HepG2 (cell line): ENCODE measurements around the gene MYO3A. TPM values are rescaled to one million over a fixed set of nuclear protein-coding genes. Genes with fewer than 3 reads are reported as not detected.

Source experiments
- ATAC-seq: fragments of 200-7000 bp; cut with Tn5 transposase; 3 replicates; pipeline ENCODE4 v1.9.1; 2020; ENCODE audit warnings: mild to moderate bottlenecking, moderate library complexity
- BruUV-seq: library from RNA; stranded (reverse); fragments of 400-500 nt; replicated peaks from 2 replicates; lab custom pipeline; 2021; lab: Mats Ljungman, UMichigan
- CTCF ChIA-PET: fragments of 300-600 bp; formaldehyde crosslinking; extraction: SDS; loops from one replicate; lab custom pipeline; 2021; ENCODE audit warnings: low total read pairs, inconsistent platforms, low intra/inter-chr PET ratio; lab: Yijun Ruan, JAX
- POLR2A ChIA-PET: fragments of 350-600 bp; sonication (Branson Sonifier 250); formaldehyde crosslinking; loops from one replicate; lab custom pipeline; 2020; ENCODE audit warnings: antibody characterized with exemption, inconsistent platforms; lab: Yijun Ruan, JAX
- DNase-seq: peaks from one replicate; pipeline ENCODE4 v3.0.0-alpha.2; 2015; ENCODE audit warnings: low spot score
- FAIRE-seq: peaks from 3 replicates; lab custom pipeline; 2011; peaks lifted over from hg19 to GRCh38; lab: Jason Lieb, UNC
- H2AFZ ChIP-seq: one replicate; pipeline ENCODE4 v1.6.1; 2011; ENCODE audit warnings: low read length, inconsistent platforms
- H3K27ac ChIP-seq: fragments of 300-600 bp; 3 replicates; pipeline ENCODE4 v1.8.0; 2011; ENCODE audit warnings: mixed run types, mild to moderate bottlenecking, mixed read lengths, low read length, inconsistent platforms; ENCODE audit not compliant: insufficient read depth; ENCODE audit errors: extremely low read length
- H3K27me3 ChIP-seq, 2 experiments: fragments of 200-600 bp in 1 of 2; 2 replicates in 1 of 2; 3 replicates in 1 of 2; pipeline versions ENCODE4 v1.6.0 to v1.8.0; 2011; ENCODE audit warnings: low read length in 2 of 2, mild to moderate bottlenecking in 2 of 2, moderate library complexity in 2 of 2, inconsistent platforms in 1 of 2; ENCODE audit not compliant: insufficient read depth in 2 of 2, control insufficient read depth in 1 of 2
- H3K36me3 ChIP-seq, 2 experiments: fragments of 200-600 bp in 1 of 2; replicated peaks in 1 of 2; 2 replicates in 1 of 2; 3 replicates in 1 of 2; pipeline versions ENCODE4 v1.5.1 to v1.8.0; 2011; ENCODE audit warnings: low read length in 2 of 2, inconsistent platforms in 1 of 2; ENCODE audit not compliant: insufficient read depth in 2 of 2, control insufficient read depth in 1 of 2
- H3K4me1 ChIP-seq: 2 replicates; pipeline ENCODE4 v1.5.1; 2012; ENCODE audit warnings: low read length, inconsistent platforms; ENCODE audit not compliant: insufficient read depth
- H3K4me2 ChIP-seq: 2 replicates; pipeline ENCODE4 v1.6.0; 2011; ENCODE audit warnings: low read depth, low read length, inconsistent platforms
- H3K4me3 ChIP-seq, 3 experiments: fragments of 200-600 bp in 1 of 3; sonication (generic), shearing (Covaris generic) in 1 of 3; replicated peaks in 1 of 3; 2 replicates each; pipeline ENCODE4 v1.5.1; 2011 to 2016; ENCODE audit warnings: low read length in 3 of 3, inconsistent platforms in 2 of 3, low read depth in 2 of 3, mild to moderate bottlenecking in 2 of 3, control low read depth in 1 of 3, mixed read lengths in 1 of 3; ENCODE audit not compliant: insufficient read depth in 1 of 3
- H3K79me2 ChIP-seq: one replicate; pipeline ENCODE4 v1.6.1; 2011; ENCODE audit warnings: low read length, inconsistent platforms; ENCODE audit not compliant: insufficient read depth
- H3K9ac ChIP-seq: 2 replicates; pipeline ENCODE4 v1.6.0; 2011; ENCODE audit warnings: mild to moderate bottlenecking, low read depth, low read length, inconsistent platforms; ENCODE audit not compliant: insufficient read depth
- H3K9me3 ChIP-seq: 2 replicates; pipeline ENCODE4 v1.5.1; 2012; ENCODE audit warnings: mild to moderate bottlenecking, low read length
- H4K20me1 ChIP-seq: 2 replicates; pipeline ENCODE4 v1.6.0; 2011; ENCODE audit warnings: inconsistent platforms, mild to moderate bottlenecking, low read length, moderate library complexity; ENCODE audit not compliant: insufficient read depth
- ATF7 ChIP-seq, 2 experiments: fragments of 450-650 bp in 1 of 2; sonication (generic) in 1 of 2; formaldehyde crosslinking in 1 of 2; IDR thresholded peaks; 2 replicates each; pipeline versions ENCODE4 v1.4.0 to v1.6.1; 2016 to 2020; ENCODE audit warnings: antibody characterized with exemption in 1 of 2, mild to moderate bottlenecking in 1 of 2, missing genetic modification reagents in 1 of 2
- BRD4 ChIP-seq: sonication (generic); formaldehyde crosslinking; IDR thresholded peaks from 2 replicates; pipeline ENCODE4 v1.4.0; 2020; ENCODE audit warnings: missing genetic modification reagents
- ELF1 ChIP-seq: sonication (generic); formaldehyde crosslinking; IDR thresholded peaks from 2 replicates; pipeline ENCODE4 v1.4.0; 2020; ENCODE audit warnings: missing genetic modification reagents
- GLMP ChIP-seq: sonication (generic); formaldehyde crosslinking; IDR thresholded peaks from 2 replicates; pipeline ENCODE4 v1.9.0; 2021; ENCODE audit warnings: missing genetic modification reagents, mild to moderate bottlenecking, borderline replicate concordance
- GPBP1L1 ChIP-seq: sonication (generic); formaldehyde crosslinking; IDR thresholded peaks from 2 replicates; pipeline ENCODE4 v1.5.0; 2020; ENCODE audit warnings: mild to moderate bottlenecking, missing genetic modification reagents
- NFAT5 ChIP-seq: sonication (generic); formaldehyde crosslinking; IDR thresholded peaks from 2 replicates; pipeline ENCODE4 v1.4.0; 2020; ENCODE audit warnings: missing genetic modification reagents
- SMC3 ChIP-seq: IDR thresholded peaks from 2 replicates; pipeline ENCODE4 v1.6.1; 2011; ENCODE audit warnings: low read length, improper control_type of control experiment
- ZFP36L2 ChIP-seq: sonication (generic); formaldehyde crosslinking; IDR thresholded peaks from 2 replicates; pipeline ENCODE4 v1.4.0; 2020; ENCODE audit warnings: missing genetic modification reagents
- ZFP90 ChIP-seq: sonication (generic); formaldehyde crosslinking; IDR thresholded peaks from 2 replicates; pipeline ENCODE4 v1.8.0; 2022; ENCODE audit warnings: missing genetic modification reagents, mild to moderate bottlenecking, inconsistent platforms, borderline replicate concordance
- WGBS: methylation state at CpG from one replicate; pipeline ENCODE4 v1.1.6; 2017; ENCODE audit warnings: low lambda C conversion rate; 5-methylcytosine and 5-hydroxymethylcytosine counted together
- in situ Hi-C: cut with HindIII; loops from 2 replicates; pipeline ENCODE4 v1.10.0; 2017; ENCODE audit warnings: low pct_unique_long_range_greater_than_20kb; ENCODE audit not compliant: extremely low pct_ligation_motif_present
- intact Hi-C: fragments of 100-400 bp; cut with micrococcal nuclease; formaldehyde crosslinking; loops from one replicate; pipeline ENCODE4 v1.10.0; 2022; ENCODE audit not compliant: unreplicated experiment
- polyA plus RNA-seq, 8 experiments: library from polyadenylated mRNA; depleted of rRNA in 3 of 8; stranded (reverse) in 7 of 8; unstranded in 1 of 8; fragments of >200 nt; fragmentation: Illumina TruSeq in 4 of 8; extraction: Trizol in 4 of 8; gene quantifications; 2 replicates each; pipeline versions ENCODE4 v1.2.1 to v1.2.3, GENCODE V29; 2011 to 2016; ENCODE audit warnings: low read depth in 4 of 8, missing spikeins in 1 of 8, mixed read lengths in 1 of 8; ENCODE audit not compliant: insufficient read depth in 1 of 8
- total RNA-seq, 5 experiments: library from RNA; depleted of rRNA; stranded (reverse); fragments of >200 nt; fragmentation: Illumina TruSeq; extraction: Trizol; gene quantifications; 2 replicates each; pipeline ENCODE4 v1.2.3, GENCODE V29; 2016; ENCODE audit warnings: low read depth in 1 of 5

The MYO3A gene
- total and polyA plus RNA-seq, 2 of the 13 experiments (the other 11 are each of a cell fraction or from before 2014, with no cell fraction given) = not detected

- no peak overlapping the region for H3K27ac ChIP-seq
- BruUV-seq = no TSS peak
Observed at GRCh38 chr10:26232174-26232573, 298.1 kb downstream of the MYO3A start.

GRCh38 chr10:26235761-26236160 is 301.7 kb downstream of the MYO3A start:
- WGBS = 66% methylated on average over 6 of the region's 6 CpGs
- DNase-seq = no peak
- BruUV-seq = no TSS peak
- intact Hi-C loops (no loop called here), in situ Hi-C loops (no loop called here)
- FAIRE-seq = no peak
- H3K27me3 ChIP-seq = peaks cover 0 to 17% of the 10 kb centered on the region in 2 experiments; a peak in 2 of 5 replicates
- H3K27ac ChIP-seq = no peak overlapping the region
- CTCF ChIA-PET = no interaction called here
- POLR2A ChIA-PET = no interaction called here
- no peaks in the 10 kb centered on the region for H3K4me1 ChIP-seq
- H3K9ac ChIP-seq = no peak overlapping the region
- no peaks in the 10 kb centered on the region for H3K9me3 ChIP-seq
- H3K36me3 ChIP-seq = no peaks in the 10 kb centered on the region
- no peak overlapping the region for H2AFZ ChIP-seq
- H4K20me1 ChIP-seq = no peaks in the 10 kb centered on the region
- no peaks in the 10 kb centered on the region for H3K79me2 ChIP-seq
- no peak overlapping the region for H3K4me2 ChIP-seq
- no peak for ATAC-seq
- no peak overlapping the region for H3K4me3 ChIP-seq
- TF ChIP-seq ATF7 (IDR thresholded peaks at IDR 0.05) (no peak), ATF7 (CRISPR knock-in tag; IDR thresholded peaks at IDR 0.05) (no peak), SMC3 (no peak), ZFP36L2 (no peak), BRD4 (CRISPR knock-in tag) (no peak), GLMP (CRISPR knock-in tag) (no peak), ZFP90 (CRISPR knock-in tag) (no peak), NFAT5 (CRISPR knock-in tag) (no peak), ELF1 (CRISPR knock-in tag) (no peak)

More at GRCh38 chr10:26232174-26232573, 298.1 kb downstream of the MYO3A start:
- no peak overlapping the region for H3K9ac ChIP-seq
- intact Hi-C loops = no loop called here
- H3K36me3 ChIP-seq = no peaks in the 10 kb centered on the region
- no peaks in the 10 kb centered on the region for H3K79me2 ChIP-seq
- H3K4me3 ChIP-seq = no peak overlapping the region
- H2AFZ ChIP-seq = no peak overlapping the region
- ATAC-seq (no peak), DNase-seq (no peak), FAIRE-seq (no peak)
- no peak overlapping the region for H3K4me2 ChIP-seq
- in situ Hi-C loops = no loop called here
- 2% methylated on average over 5 of the region's 5 CpGs for WGBS
- no peaks in the 10 kb centered on the region for H3K9me3 ChIP-seq
- no peaks in the 10 kb centered on the region for H4K20me1 ChIP-seq
- peaks cover 0 to 12% of the 10 kb centered on the region in 2 experiments; a peak in 2 of 5 replicates for H3K27me3 ChIP-seq
- ChIA-PET CTCF (no interaction called here), POLR2A (no interaction called here)
- no peaks in the 10 kb centered on the region for H3K4me1 ChIP-seq
- no peak for TF ChIP-seq GPBP1L1 (CRISPR knock-in tag)
